NCI-H226 (cell line): Measurements from ENCODE around the gene PECR.
"Not testable (repeated sequence)": the region's sequence is repeated elsewhere in the genome, so short reads cannot be mapped to it uniquely, and the experiment has no call there.

Experiments
- DNase-seq: peaks from one replicate; pipeline ENCODE4 v3.0.0-alpha.2; 2015

PECR gene

DNA sequence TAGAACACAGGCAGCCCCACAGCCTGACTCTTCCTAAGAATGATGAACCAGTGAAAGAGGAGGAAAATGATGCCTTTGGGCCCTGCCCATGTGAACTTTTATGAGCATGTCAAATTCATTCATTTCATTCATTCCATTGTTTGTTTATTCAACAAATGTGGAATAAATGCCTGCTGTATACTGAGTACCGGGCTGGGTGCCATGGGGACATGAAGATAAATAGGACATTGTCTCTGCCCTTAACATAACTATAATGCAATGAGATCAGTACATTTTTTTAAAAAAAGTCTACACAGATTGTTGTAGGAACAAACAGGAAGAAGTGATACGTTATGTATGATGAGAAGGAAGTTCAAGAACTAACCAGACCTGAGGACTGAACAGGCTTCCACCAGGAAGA lies 83.0 kb downstream of the PECR start:
- DNase-seq: no peak

DNA sequence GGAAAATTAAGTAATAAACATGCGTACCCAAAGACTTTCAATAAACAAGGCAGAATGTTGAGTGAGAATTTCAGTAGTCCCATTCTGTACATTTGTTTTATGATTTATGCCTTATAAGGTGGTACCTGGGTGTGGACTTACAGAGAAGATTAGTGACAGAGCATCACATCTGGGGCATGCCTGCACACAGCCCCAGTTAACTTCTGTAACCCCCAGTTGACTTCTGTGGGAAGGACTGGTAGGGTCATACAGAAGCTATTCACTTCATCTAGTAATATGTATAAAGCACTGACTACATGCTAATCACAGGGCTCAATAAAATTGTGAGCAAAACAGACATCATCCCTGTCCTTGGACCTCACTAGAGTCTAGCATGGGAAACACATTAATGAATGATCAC lies 84.4 kb downstream of the PECR start:
- no peak for DNase-seq

DNA sequence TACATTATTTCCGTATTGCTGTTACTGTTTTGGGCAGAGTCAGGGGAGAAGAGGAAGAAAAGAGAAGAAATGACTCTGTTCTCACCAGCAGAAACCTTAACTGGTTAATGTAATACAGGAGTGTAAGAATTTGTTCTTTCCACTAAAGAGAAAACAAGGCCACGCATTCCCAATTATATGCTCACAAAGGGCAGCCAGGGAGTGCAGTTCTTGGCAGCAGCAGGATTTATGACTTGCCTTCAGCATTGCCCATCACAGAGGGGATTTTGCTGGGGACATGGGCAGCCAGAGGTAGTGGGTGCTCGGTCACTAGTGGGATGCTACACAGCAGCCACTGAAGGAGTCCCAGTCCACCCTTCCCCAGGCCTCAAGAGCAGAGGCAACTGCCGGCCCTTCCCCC lies 86.7 kb downstream of the PECR start:
- no peak for DNase-seq

DNA sequence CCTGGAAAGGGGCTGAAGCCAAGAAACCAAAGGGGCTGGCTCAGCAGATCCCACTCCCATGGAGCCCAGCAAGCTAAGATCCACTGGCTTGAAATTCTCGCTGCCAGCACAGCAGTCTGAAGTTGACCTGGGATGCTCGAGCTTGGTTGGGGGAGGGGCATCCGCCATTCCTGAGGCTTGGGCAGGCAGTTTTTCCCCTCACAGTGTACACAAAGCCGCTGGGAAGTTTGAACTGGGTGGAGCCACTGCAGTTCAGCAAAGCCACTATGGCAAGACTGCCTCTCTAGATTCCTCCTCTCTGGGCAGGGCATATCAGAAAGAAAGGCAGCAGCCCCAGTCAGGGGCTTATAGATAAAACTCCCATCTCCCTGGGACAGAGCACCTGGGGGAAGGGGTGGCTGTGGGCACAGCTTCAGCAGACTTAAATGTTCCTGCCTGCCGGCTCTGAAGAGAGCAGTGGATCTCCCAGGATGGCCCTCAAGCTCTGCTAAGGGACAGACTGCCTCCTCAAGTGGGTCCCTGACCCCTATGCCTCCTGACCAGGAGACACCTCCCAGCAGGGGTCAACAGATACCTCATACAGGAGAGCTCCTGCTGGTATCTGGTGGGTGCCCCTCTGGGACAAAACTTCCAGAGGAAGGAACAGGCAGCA lies 92.9 kb downstream of the PECR start:
- not testable (repeated sequence) for DNase-seq
